ENCODE measurements around the gene IGLON5. TPM values are rescaled to one million over a fixed set of nuclear protein-coding genes. Genes with fewer than 3 reads are reported as not detected.
A peak's percentile ranks its signal among the peaks of the same experiment; 100 is the strongest.

The IGLON5 gene
- polyA plus RNA-seq, 3 donors = 0.05 TPM; not detected in 2

DNA sequence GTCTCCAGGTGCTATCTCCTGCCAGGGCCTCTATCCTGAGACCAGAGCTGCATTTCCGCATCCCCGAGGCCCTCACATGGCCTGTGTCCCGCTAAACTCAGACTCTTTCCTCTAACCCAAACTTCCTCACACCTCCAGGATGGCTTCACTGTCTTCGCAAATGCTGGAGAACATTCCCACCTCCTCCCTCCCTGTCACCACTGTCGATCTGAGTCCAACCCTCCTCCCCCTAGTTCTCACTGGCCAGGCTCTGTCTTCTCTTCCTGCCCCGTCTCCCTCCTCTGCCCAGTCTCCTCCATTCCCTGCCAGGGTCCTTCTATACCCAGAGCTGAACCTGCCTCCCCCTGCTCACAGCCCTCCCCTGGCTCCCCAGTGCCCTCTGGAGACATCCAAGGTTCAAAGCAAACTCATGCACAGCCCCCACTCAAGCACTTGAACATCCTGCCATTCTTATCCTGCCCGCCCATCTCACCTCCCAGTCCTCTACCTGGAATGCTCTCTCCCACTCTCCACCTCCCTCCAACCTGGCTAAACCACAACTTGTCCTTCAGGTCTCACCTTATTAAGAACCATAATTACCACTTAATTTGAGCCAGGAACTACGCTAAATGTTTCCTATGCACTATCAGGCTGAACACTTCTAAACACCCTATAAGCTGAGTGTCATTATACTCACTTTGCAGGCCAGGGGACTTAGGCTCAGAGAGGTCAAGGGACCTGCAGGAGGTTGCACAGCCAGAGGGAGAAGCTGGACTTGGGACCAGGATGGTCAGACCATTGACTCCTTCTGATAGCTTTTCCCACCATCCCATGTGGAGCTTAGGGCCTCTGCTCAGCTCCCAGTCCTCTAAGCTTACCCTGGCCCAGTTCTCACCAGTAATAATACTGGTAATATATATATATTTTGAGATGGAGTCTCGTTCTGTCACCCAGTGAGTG lies 31.5 kb downstream of the IGLON5 start:
- peaks cover 30 to 34% of the 10 kb centered on the region in 2 donors for H3K36me3 ChIP-seq (replicated peaks in 1 of 2; ENCODE audit: control insufficient read depth in 1 of 2, insufficient read depth in 2 of 2, low read length in 2 of 2)
- Mint-ChIP-seq H3K9me3 (peaks cover 0 to 4% (median 0%) of the 10 kb centered on the region in 7 donors), H3K27me3 (ENCODE audit: low read depth in 3 of 3) (peaks cover 22 to 25% (median 25%) of the 10 kb centered on the region in 3 donors), H3K27ac (peak overlapping the region in 2 of 7 donors; percentile 70), H3K4me3 (peak overlapping the region in 1 of 2 donors; percentile 48), H3K36me3 (peaks cover 29 to 35% of the 10 kb centered on the region in 2 donors), H3K4me1 (peaks cover 18% of the 10 kb centered on the region)
- no peaks in the 10 kb centered on the region for H3K9me3 ChIP-seq (replicated peaks in 1 of 2; ENCODE audit: control insufficient read depth in 1 of 2, insufficient read depth in 1 of 2, low read length in 2 of 2)
- no peak overlapping the region for H3K4me2 ChIP-seq (replicated peaks; ENCODE audit: extremely low read depth, low read length, poor library complexity, severe bottlenecking)
- no peaks in the 10 kb centered on the region for H3K79me2 ChIP-seq (ENCODE audit: insufficient read depth, low read length)
- H3K4me1 ChIP-seq (ENCODE audit: control insufficient read depth in 1 of 2, insufficient read depth in 2 of 2, low read length in 2 of 2) = peaks cover 19 to 23% of the 10 kb centered on the region in 2 donors
- no peak overlapping the region for H3K9ac ChIP-seq (ENCODE audit: insufficient read depth, low read length, poor library complexity, severe bottlenecking)
- no peak for DNase-seq
- H3K27me3 ChIP-seq (ENCODE audit: control insufficient read depth in 2 of 2, insufficient read depth in 2 of 2, low read length in 2 of 2) = peaks cover 0 to 12% of the 10 kb centered on the region in 2 donors
- no peaks in the 10 kb centered on the region for H4K20me1 ChIP-seq (ENCODE audit: insufficient read depth, low read length)
- no peak overlapping the region for H2AFZ ChIP-seq (ENCODE audit: insufficient read depth, low read depth, low read length, poor library complexity, severe bottlenecking)
- 51% methylated on average over 8 of the region's 9 CpGs for WGBS (ENCODE audit: insufficient coverage)
- TF ChIP-seq, protein P1, sequence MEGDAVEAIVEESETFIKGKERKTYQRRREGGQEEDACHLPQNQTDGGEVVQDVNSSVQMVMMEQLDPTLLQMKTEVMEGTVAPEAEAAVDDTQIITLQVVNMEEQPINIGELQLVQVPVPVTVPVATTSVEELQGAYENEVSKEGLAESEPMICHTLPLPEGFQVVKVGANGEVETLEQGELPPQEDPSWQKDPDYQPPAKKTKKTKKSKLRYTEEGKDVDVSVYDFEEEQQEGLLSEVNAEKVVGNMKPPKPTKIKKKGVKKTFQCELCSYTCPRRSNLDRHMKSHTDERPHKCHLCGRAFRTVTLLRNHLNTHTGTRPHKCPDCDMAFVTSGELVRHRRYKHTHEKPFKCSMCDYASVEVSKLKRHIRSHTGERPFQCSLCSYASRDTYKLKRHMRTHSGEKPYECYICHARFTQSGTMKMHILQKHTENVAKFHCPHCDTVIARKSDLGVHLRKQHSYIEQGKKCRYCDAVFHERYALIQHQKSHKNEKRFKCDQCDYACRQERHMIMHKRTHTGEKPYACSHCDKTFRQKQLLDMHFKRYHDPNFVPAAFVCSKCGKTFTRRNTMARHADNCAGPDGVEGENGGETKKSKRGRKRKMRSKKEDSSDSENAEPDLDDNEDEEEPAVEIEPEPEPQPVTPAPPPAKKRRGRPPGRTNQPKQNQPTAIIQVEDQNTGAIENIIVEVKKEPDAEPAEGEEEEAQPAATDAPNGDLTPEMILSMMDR (IDR thresholded peaks at IDR 0.05) = no peak
- no peak overlapping the region for H3K27ac ChIP-seq (ENCODE audit: low read depth in 1 of 2, low read length in 2 of 2)
- intact Hi-C loops (cut with micrococcal nuclease) = loop anchor here in 1 of 2 donors (2.0 kb wide), 1 partner anchor 22 kb away; no protein-coding TSS in a partner anchor
- H3K4me3 ChIP-seq (replicated peaks in 1 of 3; ENCODE audit: low read depth in 2 of 3, low read length in 3 of 3) = no peak overlapping the region

DNA sequence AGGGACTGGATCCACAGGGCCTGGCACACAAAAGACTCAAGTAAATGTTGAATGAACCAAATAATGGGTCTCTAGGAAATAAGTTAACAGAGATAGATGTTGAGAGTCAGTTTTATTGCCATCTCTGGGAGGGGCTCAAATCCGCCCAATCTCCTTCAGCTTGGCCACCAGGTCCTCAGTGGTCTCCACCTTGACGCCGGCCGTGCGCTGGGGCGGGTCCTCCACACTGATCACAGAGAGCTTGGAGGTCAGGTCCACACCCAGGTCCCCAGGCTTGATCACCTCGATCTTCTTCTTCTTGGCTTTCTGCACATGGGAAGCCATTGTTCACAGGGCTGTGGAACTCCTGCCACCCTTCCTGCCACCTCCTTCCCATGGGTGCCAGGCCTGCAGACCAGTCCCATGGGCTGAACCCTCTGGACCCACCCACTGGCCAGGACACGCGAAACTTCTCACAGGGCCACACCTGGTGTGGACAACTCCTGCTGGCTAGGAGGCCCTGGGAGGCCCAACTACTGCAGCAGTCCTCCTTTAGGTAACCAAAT lies 33.7 kb downstream of the IGLON5 start:
- no peak for DNase-seq
- H3K4me2 ChIP-seq (replicated peaks; ENCODE audit: extremely low read depth, low read length, poor library complexity, severe bottlenecking) = no peak overlapping the region
- no peaks in the 10 kb centered on the region for H3K9me3 ChIP-seq (replicated peaks in 1 of 2; ENCODE audit: control insufficient read depth in 1 of 2, insufficient read depth in 1 of 2, low read length in 2 of 2)
- peaks cover 7% of the 10 kb centered on the region for H3K4me1 Mint-ChIP-seq
- 98% methylated on average over 9 of the region's 9 CpGs for WGBS (ENCODE audit: insufficient coverage)
- peak overlapping the region in 1 of 7 donors; percentile 12 for H3K27ac Mint-ChIP-seq
- H2AFZ ChIP-seq (ENCODE audit: insufficient read depth, low read depth, low read length, poor library complexity, severe bottlenecking) = no peak overlapping the region
- H3K27me3 ChIP-seq (ENCODE audit: control insufficient read depth in 2 of 2, insufficient read depth in 2 of 2, low read length in 2 of 2) = peaks cover 0 to 12% of the 10 kb centered on the region in 2 donors
- peaks cover 41 to 45% of the 10 kb centered on the region in 2 donors for H3K36me3 Mint-ChIP-seq
- H4K20me1 ChIP-seq (ENCODE audit: insufficient read depth, low read length) = no peaks in the 10 kb centered on the region
- peaks cover 42 to 52% of the 10 kb centered on the region in 2 donors for H3K36me3 ChIP-seq (replicated peaks in 1 of 2; ENCODE audit: control insufficient read depth in 1 of 2, insufficient read depth in 2 of 2, low read length in 2 of 2)
- peaks cover 6 to 8% of the 10 kb centered on the region in 2 donors for H3K4me1 ChIP-seq (ENCODE audit: control insufficient read depth in 1 of 2, insufficient read depth in 2 of 2, low read length in 2 of 2)
- no peak overlapping the region for H3K4me3 ChIP-seq (replicated peaks in 1 of 3; ENCODE audit: low read depth in 2 of 3, low read length in 3 of 3)
- no peak overlapping the region for H3K27ac ChIP-seq (ENCODE audit: low read depth in 1 of 2, low read length in 2 of 2)
- H3K27me3 Mint-ChIP-seq (ENCODE audit: low read depth in 3 of 3) = peaks cover 18 to 24% (median 21%) of the 10 kb centered on the region in 3 donors
- no peaks in the 10 kb centered on the region for H3K79me2 ChIP-seq (ENCODE audit: insufficient read depth, low read length)
- intact Hi-C loops (cut with micrococcal nuclease) = no loop called here
- H3K4me3 Mint-ChIP-seq = no peak overlapping the region
- H3K9me3 Mint-ChIP-seq = peaks cover 0 to 3% (median 0%) of the 10 kb centered on the region in 7 donors
- no peak overlapping the region for H3K9ac ChIP-seq (ENCODE audit: insufficient read depth, low read length, poor library complexity, severe bottlenecking)
- TF ChIP-seq, protein P1 (IDR thresholded peaks at IDR 0.05) = no peak
